GM12873 (cell line): ENCODE data around the gene RPS16.

Experiments
- CTCF ChIP-seq: IDR thresholded peaks from 2 replicates; pipeline ENCODE4 v1.5.1; 2012; ENCODE audit warnings: low read depth, mild to moderate bottlenecking, moderate library complexity, low read length, control low read depth; ENCODE audit not compliant: insufficient read depth; ENCODE audit errors: missing control alignments

Gene RPS16

DNA sequence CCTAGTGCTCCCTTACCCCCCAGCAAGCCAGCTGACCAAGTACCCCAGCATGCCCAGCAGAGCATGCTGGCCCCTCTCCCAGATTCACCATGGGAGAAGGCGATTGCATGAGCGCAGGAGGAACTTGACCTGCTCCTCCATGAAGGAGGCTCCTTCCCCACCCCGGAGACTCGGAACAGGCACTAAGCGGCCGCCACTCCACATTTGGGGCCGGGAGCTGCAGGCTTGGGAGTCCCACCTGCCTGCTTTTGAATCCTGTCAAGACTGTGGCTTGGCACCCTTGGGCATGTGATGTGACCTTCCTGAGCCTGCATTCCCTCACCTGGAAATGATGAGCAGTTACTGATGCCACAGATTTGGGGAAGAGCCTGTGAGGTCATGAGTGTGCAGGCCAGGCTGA is 32.2 kb upstream of the RPS16 start:
- TF ChIP-seq CTCF = no peak

GRCh38 chr19:39465956-39466747 is 30.4 kb upstream of the RPS16 start:
- TF ChIP-seq CTCF = no peak

GRCh38 chr19:39463403-39463802 is 27.7 kb upstream of the RPS16 start:
- TF ChIP-seq CTCF = no peak

GRCh38 chr19:39449116-39449797 is 13.5 kb upstream of the RPS16 start:
- TF ChIP-seq CTCF = no peak

DNA sequence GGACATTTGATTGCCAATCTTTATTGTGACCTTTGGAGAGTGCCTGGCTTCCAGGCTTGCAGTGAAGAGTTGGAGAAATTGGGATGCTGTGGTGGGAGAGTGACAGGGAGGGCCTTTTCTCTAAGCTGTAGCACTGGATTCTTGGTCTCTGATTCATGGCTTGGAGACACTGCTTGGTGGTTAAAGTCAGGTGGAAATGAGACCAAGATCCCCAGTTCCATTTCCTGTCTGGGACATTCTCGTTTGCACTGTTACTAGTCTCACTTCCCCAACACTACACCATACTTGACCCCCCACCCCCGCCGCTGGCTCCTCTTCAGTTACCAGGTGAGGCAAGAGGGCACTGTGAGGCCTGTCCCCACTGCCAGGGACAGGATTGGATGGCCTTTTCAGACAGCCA is 12.5 kb upstream of the RPS16 start:
- no peak for TF ChIP-seq CTCF

- TF ChIP-seq CTCF = no peak
Measured at GRCh38 chr19:39446365-39447084, 10.8 kb upstream of the RPS16 start.
